HCT116 (cell line): ENCODE data around the gene ROR2. TPM values are rescaled to one million over a fixed set of nuclear protein-coding genes. Genes with fewer than 3 reads are reported as not detected.

Experiments
- ATAC-seq: fragments of 200-7000 bp; cut with Tn5 transposase; 2 replicates; pipeline ENCODE4 v1.9.1; 2020; ENCODE audit warnings: mild to moderate bottlenecking, moderate library complexity
- BruUV-seq: library from RNA; stranded (reverse); fragments of 400-500 nt; replicated peaks from 2 replicates; lab custom pipeline; 2021; lab: Mats Ljungman, UMichigan
- CTCF ChIA-PET: fragments of 300-600 bp; sonication (Branson Sonifier 250); formaldehyde crosslinking; loops from one replicate; lab custom pipeline; 2021; ENCODE audit warnings: antibody characterized with exemption; lab: Charles Lee
- POLR2A ChIA-PET: fragments of 300-600, 350-600 bp; sonication (Branson Sonifier 250); formaldehyde crosslinking; loops from one replicate; lab custom pipeline; 2021; ENCODE audit warnings: antibody characterized with exemption; lab: Charles Lee
- RAD21 ChIA-PET, 2 experiments: fragments of 300-600 bp; sonication (Branson Sonifier 250); formaldehyde crosslinking; loops; one replicate each; lab custom pipeline; 2023; ENCODE audit warnings: low total read pairs in 2 of 2; ENCODE audit not compliant: uncharacterized antibody in 2 of 2, unreplicated experiment in 2 of 2, low non-redundant PET in 1 of 2; lab: Charles Lee
- DNase-seq: peaks from one replicate; pipeline ENCODE4 v3.0.0-alpha.2; 2010; ENCODE audit warnings: low read depth, low spot score
- H2AFZ ChIP-seq: fragments of 200-600 bp; shearing (Covaris generic), sonication (generic); 2 replicates; pipeline ENCODE4 v1.6.1; 2017; ENCODE audit warnings: low read depth, mixed run types, mixed read lengths, antibody characterized with exemption, low read length; ENCODE audit not compliant: poor library complexity, severe bottlenecking
- H3K27ac ChIP-seq: 2 replicates; pipeline ENCODE4 v1.5.1; 2012; ENCODE audit warnings: low read depth, low read length
- H3K27me3 ChIP-seq: fragments of 200-600 bp; sonication (generic); 2 replicates; pipeline ENCODE4 v1.6.1; 2016; ENCODE audit warnings: mixed run types, low read length, mixed read lengths; ENCODE audit not compliant: insufficient read depth
- H3K36me3 ChIP-seq, 2 experiments: fragments of 200-500 bp in 1 of 2; fragments of 200-600 bp in 1 of 2; sonication (Bioruptor generic) in 1 of 2; sonication (generic) in 1 of 2; 2 replicates each; pipeline versions ENCODE4 v1.5.1 to v1.6.1; 2014 to 2016; ENCODE audit warnings: low read length in 2 of 2, inconsistent platforms in 1 of 2, mixed read lengths in 1 of 2, mixed run types in 1 of 2; ENCODE audit not compliant: insufficient read depth in 2 of 2, control insufficient read depth in 1 of 2
- H3K4me1 ChIP-seq, 2 experiments: fragments of 200-600 bp in 1 of 2; sonication (generic) in 1 of 2; 2 replicates each; pipeline versions ENCODE4 v1.5.1 to v1.6.1; 2012 to 2017; ENCODE audit warnings: low read length in 2 of 2, inconsistent platforms in 1 of 2, mild to moderate bottlenecking in 1 of 2, mixed read lengths in 1 of 2, mixed run types in 1 of 2, moderate library complexity in 1 of 2; ENCODE audit not compliant: insufficient read depth in 2 of 2, control insufficient read depth in 1 of 2
- H3K4me2 ChIP-seq: fragments of 200-600 bp; sonication (generic); 2 replicates; pipeline ENCODE4 v1.6.1; 2017; ENCODE audit warnings: mixed run types, low read length, mixed read lengths
- H3K4me3 ChIP-seq, 2 experiments: fragments of 200-600 bp in 1 of 2; sonication (generic) in 1 of 2; replicated peaks in 1 of 2; 2 replicates each; pipeline ENCODE4 v1.5.1; 2011 to 2016; ENCODE audit warnings: low read length in 2 of 2, control low read depth in 1 of 2, low read depth in 1 of 2, mild to moderate bottlenecking in 1 of 2, mixed read lengths in 1 of 2, mixed run types in 1 of 2
- H3K79me2 ChIP-seq: fragments of 200-600 bp; sonication (generic); 2 replicates; pipeline ENCODE4 v1.6.1; 2017; ENCODE audit warnings: mild to moderate bottlenecking, mixed run types, low read length, moderate library complexity, mixed read lengths; ENCODE audit not compliant: insufficient read depth
- H3K9ac ChIP-seq: fragments of 200-600 bp; sonication (generic); 2 replicates; pipeline ENCODE4 v1.6.1; 2016; ENCODE audit warnings: low read length, mixed read lengths
- H3K9me2 ChIP-seq: fragments of 200-600 bp; sonication (generic), shearing (Covaris generic); 2 replicates; pipeline ENCODE4 v1.6.1; 2017; ENCODE audit warnings: mixed run types, mild to moderate bottlenecking, moderate library complexity; ENCODE audit not compliant: insufficient read depth
- H3K9me3 ChIP-seq, 2 experiments: fragments of 200-500 bp in 1 of 2; fragments of 200-600 bp in 1 of 2; sonication (Bioruptor generic) in 1 of 2; sonication (generic) in 1 of 2; 2 replicates each; pipeline ENCODE4 v1.6.1; 2014 to 2017; ENCODE audit warnings: low read length in 2 of 2, mixed read lengths in 2 of 2, inconsistent platforms in 1 of 2, low read depth in 1 of 2, mild to moderate bottlenecking in 1 of 2, mixed run types in 1 of 2, moderate library complexity in 1 of 2; ENCODE audit not compliant: control insufficient read depth in 1 of 2, insufficient read depth in 1 of 2
- H4K20me1 ChIP-seq: fragments of 200-600 bp; sonication (generic), shearing (Covaris generic); 2 replicates; pipeline ENCODE4 v1.6.1; 2017; ENCODE audit warnings: mixed run types, mild to moderate bottlenecking, moderate library complexity; ENCODE audit not compliant: insufficient read depth
- CBX3 ChIP-seq: IDR thresholded peaks from 2 replicates; pipeline ENCODE4 v1.6.1; 2012; ENCODE audit warnings: low read depth
- ELF1 ChIP-seq: IDR thresholded peaks from 2 replicates; pipeline ENCODE4 v1.6.1; 2012; ENCODE audit warnings: low read depth, borderline replicate concordance
- EZH2 ChIP-seq: fragments of 200-600 bp; sonication (generic); IDR thresholded peaks from 2 replicates; pipeline ENCODE4 v1.6.1; 2017; ENCODE audit warnings: antibody characterized with exemption, mixed run types
- EZH2phosphoT487 ChIP-seq: fragments of 200-600 bp; IDR thresholded peaks from 2 replicates; pipeline ENCODE4 v1.6.1; 2018; ENCODE audit warnings: antibody characterized with exemption, borderline replicate concordance
- FOSL1 ChIP-seq: IDR thresholded peaks from 2 replicates; pipeline ENCODE4 v1.6.1; 2012; ENCODE audit warnings: low read depth
- MAX ChIP-seq: IDR thresholded peaks from 2 replicates; pipeline ENCODE4 v1.6.1; 2012
- POLR2AphosphoS5 ChIP-seq: IDR thresholded peaks from 2 replicates; pipeline ENCODE4 v1.6.1; 2011; ENCODE audit warnings: mild to moderate bottlenecking, low read depth, low read length, moderate library complexity
- RAD21 ChIP-seq: IDR thresholded peaks from 2 replicates; pipeline ENCODE4 v1.6.1; 2012; ENCODE audit warnings: low read depth, mild to moderate bottlenecking
- REST ChIP-seq: IDR thresholded peaks from 2 replicates; pipeline ENCODE4 v1.6.1; 2012; ENCODE audit warnings: low read depth
- SIN3A ChIP-seq: IDR thresholded peaks from 2 replicates; pipeline ENCODE4 v1.6.1; 2012; ENCODE audit warnings: low read depth
- TCF7L2 ChIP-seq: IDR thresholded peaks from 2 replicates; pipeline ENCODE4 v1.7.0; 2011; ENCODE audit warnings: borderline replicate concordance, inconsistent platforms; ENCODE audit not compliant: insufficient read depth, insufficient read length; ENCODE audit errors: extremely low read depth
- ZFX ChIP-seq: fragments of 450-650 bp; IDR thresholded peaks from 2 replicates; pipeline ENCODE4 v1.6.1; 2017
- ZNF274 ChIP-seq: fragments of 200-500 bp; sonication (Bioruptor generic); IDR thresholded peaks from 2 replicates; pipeline ENCODE4 v1.6.1; 2014; ENCODE audit warnings: mild to moderate bottlenecking, low read depth, low read length, inconsistent platforms
- intact Hi-C: fragments of 100-400 bp; cut with micrococcal nuclease; formaldehyde crosslinking; loops from 2 replicates; pipeline ENCODE4 v1.10.0; 2022
- total RNA-seq: library from RNA; stranded (reverse); gene quantifications from one replicate; pipeline ENCODE4 v1.2.1, GENCODE V29; 2021; ENCODE audit not compliant: unreplicated experiment
- TF ChIP-seq, protein P1 (sequence below): IDR thresholded peaks from 2 replicates; pipeline ENCODE4 v1.6.1; 2012

ROR2 gene
- total RNA-seq, 1 experiment from 2014 or later, result 15.7 TPM

- H3K27me3 ChIP-seq, result no peaks in the 10 kb centered on the region
- no peaks in the 10 kb centered on the region for H3K79me2 ChIP-seq
- no peaks in the 10 kb centered on the region for H3K9me3 ChIP-seq
- DNase-seq, result no peak
- H3K4me1 ChIP-seq, result peaks cover 0 to 1% of the 10 kb centered on the region in 2 experiments; a peak in 1 of 4 replicates
- RAD21 ChIA-PET, result no interaction called here
- no peak for ATAC-seq
- no peaks in the 10 kb centered on the region for H3K36me3 ChIP-seq
- BruUV-seq, result no TSS peak
- no peaks in the 10 kb centered on the region for H3K9me2 ChIP-seq
- intact Hi-C loops, result no loop called here
- no peak overlapping the region for H3K27ac ChIP-seq
- no peak overlapping the region for H2AFZ ChIP-seq
- no peak overlapping the region for H3K9ac ChIP-seq
- POLR2A ChIA-PET, result no interaction called here
- no peak overlapping the region for H3K4me2 ChIP-seq
- CTCF ChIA-PET, result no interaction called here
- no peak overlapping the region for H3K4me3 ChIP-seq
- TF ChIP-seq, protein P1, sequence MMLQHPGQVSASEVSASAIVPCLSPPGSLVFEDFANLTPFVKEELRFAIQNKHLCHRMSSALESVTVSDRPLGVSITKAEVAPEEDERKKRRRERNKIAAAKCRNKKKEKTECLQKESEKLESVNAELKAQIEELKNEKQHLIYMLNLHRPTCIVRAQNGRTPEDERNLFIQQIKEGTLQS, result no peak
- TF ChIP-seq FOSL1, result no peak
- no peak for TF ChIP-seq TCF7L2
- TF ChIP-seq SIN3A, result no peak
- no peak for TF ChIP-seq RAD21
- no peak for TF ChIP-seq CBX3
- TF ChIP-seq ZFX, result no peak
- no peak for TF ChIP-seq ZNF274
- no peak for TF ChIP-seq REST
- TF ChIP-seq POLR2AphosphoS5, result no peak
- TF ChIP-seq MAX, result no peak
- TF ChIP-seq ELF1, result no peak
- TF ChIP-seq EZH2phosphoT487, result no peak
- TF ChIP-seq EZH2, result no peak
- H4K20me1 ChIP-seq, result no peaks in the 10 kb centered on the region
These were observed 117.7 kb downstream of the ROR2 start for GRCh38 chr9:91832322-91832721.
